AG09319 (cell line): Measurements from ENCODE around the gene GPR68.

Experiments used
- DNase-seq: peaks from one replicate; pipeline ENCODE4 v3.0.0-alpha.2; 2010; ENCODE audit warnings: low read depth; ENCODE audit errors: extremely low read depth
- CTCF ChIP-seq: IDR thresholded peaks from 2 replicates; pipeline ENCODE4 v1.5.1; 2011; ENCODE audit warnings: low read depth, mild to moderate bottlenecking, inconsistent platforms, low read length, moderate library complexity

The GPR68 gene

GRCh38 chr14:91225025-91225424 is 19.5 kb downstream of the GPR68 start:
- TF ChIP-seq CTCF, result no peak

GRCh38 chr14:91223028-91223783 is 21.3 kb downstream of the GPR68 start:
- no peak for TF ChIP-seq CTCF
- no peak for DNase-seq

More at GRCh38 chr14:91225025-91225424, 19.5 kb downstream of the GPR68 start:
- DNase-seq, result no peak

GRCh38 chr14:91221270-91221669 is 23.2 kb downstream of the GPR68 start:
- no peak for TF ChIP-seq CTCF
- no peak for DNase-seq

DNA sequence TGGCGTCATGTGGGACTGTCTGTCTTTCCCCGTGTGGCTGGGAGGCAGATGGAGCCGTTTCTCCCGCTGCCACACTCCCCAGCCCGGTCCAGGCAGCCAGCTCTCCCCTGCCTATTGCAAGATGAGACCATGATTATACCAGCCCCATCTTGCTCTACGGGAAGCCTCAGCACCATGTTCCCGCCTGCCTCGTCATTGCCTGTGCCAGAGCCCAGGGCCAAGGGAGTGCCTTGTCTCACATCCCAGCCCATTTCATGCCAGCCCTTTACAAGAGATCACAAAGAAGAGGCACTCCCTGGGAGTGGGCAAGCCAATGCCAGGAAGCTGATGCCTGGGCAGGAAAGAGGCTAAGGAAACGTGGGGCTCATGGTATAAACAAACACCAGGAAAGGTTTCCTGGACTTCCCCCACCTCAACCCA is 23.9 kb downstream of the GPR68 start:
- no peak for TF ChIP-seq CTCF
- DNase-seq, result no peak

GRCh38 chr14:91219517-91220389 is 24.8 kb downstream of the GPR68 start:
- TF ChIP-seq CTCF, result no peak
- DNase-seq, result no peak

GRCh38 chr14:91218014-91218413 is 26.5 kb downstream of the GPR68 start:
- no peak for TF ChIP-seq CTCF
- no peak for DNase-seq

DNA sequence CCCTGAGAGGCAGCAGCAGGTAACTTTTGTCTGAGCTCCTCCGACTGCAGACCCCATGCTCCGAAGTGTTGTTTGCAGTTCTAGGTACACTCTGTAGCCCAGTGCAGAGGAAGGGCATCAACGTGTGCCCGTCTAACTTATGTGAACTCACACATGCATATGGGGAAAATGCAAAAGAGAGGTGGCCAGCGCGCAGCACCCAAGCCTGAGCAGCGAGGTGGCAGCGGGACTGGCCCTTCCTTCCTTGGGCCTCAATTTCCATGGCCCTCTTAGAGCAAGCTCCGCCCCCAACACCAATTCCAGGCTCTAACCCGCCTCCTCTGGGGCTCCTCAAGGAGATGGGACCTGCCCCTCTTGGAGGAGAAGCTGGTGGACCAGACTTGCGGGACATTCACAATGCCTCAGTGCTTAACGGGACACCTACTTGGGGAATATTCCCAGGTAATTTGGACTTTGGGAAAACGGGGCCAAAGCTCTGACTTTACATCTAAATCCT is 27.7 kb downstream of the GPR68 start:
- DNase-seq, result no peak
- no peak for TF ChIP-seq CTCF
